WERI-Rb-1 (cell line): Measurements from ENCODE around the gene FAM193B.

Experiments
- DNase-seq: peaks from one replicate; pipeline ENCODE4 v3.0.0-alpha.2; 2020
- H3K27ac ChIP-seq: fragments of 250-450 bp; sonication (Bioruptor Pico); 2 replicates; pipeline ENCODE4 v1.5.1; 2020; ENCODE audit warnings: mild to moderate bottlenecking, moderate library complexity
- H3K27me3 ChIP-seq: fragments of 250-450 bp; sonication (Bioruptor Pico); 2 replicates; pipeline ENCODE4 v1.5.1; 2021; ENCODE audit warnings: mild to moderate bottlenecking, low read depth, moderate library complexity; ENCODE audit not compliant: insufficient read depth, severe bottlenecking
- H3K36me3 ChIP-seq: fragments of 250-450 bp; sonication (Bioruptor Pico); 2 replicates; pipeline ENCODE4 v1.5.1; 2020; ENCODE audit warnings: mild to moderate bottlenecking, moderate library complexity
- H3K4me3 ChIP-seq: 2 replicates; pipeline ENCODE4 v1.5.1; 2011; ENCODE audit warnings: low read depth, mild to moderate bottlenecking, control low read depth, low read length
- H3K9me3 ChIP-seq: fragments of 250-450 bp; sonication (Bioruptor Pico); 2 replicates; pipeline ENCODE4 v1.5.1; 2021; ENCODE audit warnings: mild to moderate bottlenecking, moderate library complexity; ENCODE audit not compliant: severe bottlenecking
- TF ChIP-seq, protein P1 (sequence below): IDR thresholded peaks from 2 replicates; pipeline ENCODE4 v1.5.1; 2011; ENCODE audit warnings: low read depth, mild to moderate bottlenecking, control low read depth, inconsistent platforms, low read length

The FAM193B gene

GRCh38 chr5:177509381-177509951 lies 44.9 kb downstream of the FAM193B start, which contains the start of gene DOK3:
TSS of gene DOK3 (minus strand) at chr5:177509826. CDS start at chr5:177509540, 286 bp downstream.
- DNase-seq: peak; percentile 41
- peak within 1 kb of the TSS; percentile 12; the same call in 1 of the 2 replicates for H3K4me3 ChIP-seq
- no peaks in the 10 kb centered on the region for H3K27me3 ChIP-seq
- TF ChIP-seq, protein P1, sequence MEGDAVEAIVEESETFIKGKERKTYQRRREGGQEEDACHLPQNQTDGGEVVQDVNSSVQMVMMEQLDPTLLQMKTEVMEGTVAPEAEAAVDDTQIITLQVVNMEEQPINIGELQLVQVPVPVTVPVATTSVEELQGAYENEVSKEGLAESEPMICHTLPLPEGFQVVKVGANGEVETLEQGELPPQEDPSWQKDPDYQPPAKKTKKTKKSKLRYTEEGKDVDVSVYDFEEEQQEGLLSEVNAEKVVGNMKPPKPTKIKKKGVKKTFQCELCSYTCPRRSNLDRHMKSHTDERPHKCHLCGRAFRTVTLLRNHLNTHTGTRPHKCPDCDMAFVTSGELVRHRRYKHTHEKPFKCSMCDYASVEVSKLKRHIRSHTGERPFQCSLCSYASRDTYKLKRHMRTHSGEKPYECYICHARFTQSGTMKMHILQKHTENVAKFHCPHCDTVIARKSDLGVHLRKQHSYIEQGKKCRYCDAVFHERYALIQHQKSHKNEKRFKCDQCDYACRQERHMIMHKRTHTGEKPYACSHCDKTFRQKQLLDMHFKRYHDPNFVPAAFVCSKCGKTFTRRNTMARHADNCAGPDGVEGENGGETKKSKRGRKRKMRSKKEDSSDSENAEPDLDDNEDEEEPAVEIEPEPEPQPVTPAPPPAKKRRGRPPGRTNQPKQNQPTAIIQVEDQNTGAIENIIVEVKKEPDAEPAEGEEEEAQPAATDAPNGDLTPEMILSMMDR: no peak
- no peaks in the 10 kb centered on the region for H3K9me3 ChIP-seq
- H3K36me3 ChIP-seq: peaks cover 2% of the 10 kb centered on the region; the same call in 1 of the 2 replicates
- peak within 1 kb of the TSS; percentile 51; the same call in 1 of the 2 replicates for H3K27ac ChIP-seq

GRCh38 chr5:177508837-177509236 lies 45.5 kb downstream of the FAM193B start:
- TF ChIP-seq, protein P1: no peak
- no peak for DNase-seq
- no peak overlapping the region for H3K27ac ChIP-seq
- peaks cover 2% of the 10 kb centered on the region; the same call in 1 of the 2 replicates for H3K36me3 ChIP-seq
- no peak overlapping the region for H3K4me3 ChIP-seq
- H3K9me3 ChIP-seq: no peaks in the 10 kb centered on the region
- no peaks in the 10 kb centered on the region for H3K27me3 ChIP-seq

DNA sequence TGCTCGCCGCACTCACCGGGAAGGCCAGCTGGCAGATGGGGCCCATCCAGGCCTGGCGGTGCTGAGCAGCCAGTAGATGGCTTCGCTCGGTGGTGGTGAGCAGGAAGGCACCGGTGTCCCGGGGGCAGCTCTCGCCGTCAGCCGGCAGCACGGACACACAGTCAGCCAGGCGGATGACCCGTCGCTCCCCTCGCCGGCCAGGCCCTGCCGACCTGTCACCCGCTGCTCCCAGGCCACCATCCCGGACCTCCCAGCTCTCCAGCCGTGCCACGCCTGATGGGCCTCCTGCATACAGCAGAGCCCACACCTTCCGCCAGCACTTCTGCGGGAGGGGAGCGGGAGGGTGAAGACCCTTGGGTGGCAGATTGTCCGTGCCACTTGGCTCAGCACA lies 46.1 kb downstream of the FAM193B start:
- Histone ChIP-seq H3K36me3 (peaks cover 2% of the 10 kb centered on the region; the same call in 1 of the 2 replicates), H3K27ac (no peak overlapping the region)

GRCh38 chr5:177507596-177508220 lies 46.7 kb downstream of the FAM193B start:
- DNase-seq: no peak
- Histone ChIP-seq H3K4me3 (no peak overlapping the region), H3K36me3 (peaks cover 2% of the 10 kb centered on the region; the same call in 1 of the 2 replicates), H3K27ac (no peak overlapping the region), H3K27me3 (no peaks in the 10 kb centered on the region), H3K9me3 (no peaks in the 10 kb centered on the region)
- TF ChIP-seq, protein P1: no peak

More for the DNA sequence above, 46.1 kb downstream of the FAM193B start:
- Histone ChIP-seq H3K9me3 (no peaks in the 10 kb centered on the region), H3K4me3 (no peak overlapping the region), H3K27me3 (no peaks in the 10 kb centered on the region)
- TF ChIP-seq, protein P1: no peak
- DNase-seq: no peak

- Histone ChIP-seq H3K27ac (no peak overlapping the region), H3K9me3 (no peaks in the 10 kb centered on the region), H3K4me3 (no peak overlapping the region), H3K27me3 (no peaks in the 10 kb centered on the region), H3K36me3 (peaks cover 2% of the 10 kb centered on the region; the same call in 1 of the 2 replicates)
- DNase-seq: no peak
- TF ChIP-seq, protein P1: 0 out of 2 replicates have a peak, but pooled peaks have one; percentile 3
These were observed 47.2 kb downstream of the FAM193B start for GRCh38 chr5:177507165-177507564.
